Keratinocyte (primary cell): ENCODE data around the gene TNP1. TPM values are rescaled to one million over a fixed set of nuclear protein-coding genes. Genes with fewer than 3 reads are reported as not detected.

ENCODE experiments used
- DNase-seq: peaks from one replicate; pipeline ENCODE4 v3.0.0-alpha.2; 2011; ENCODE audit warnings: low read depth, missing footprints, low spot score
- FAIRE-seq: peaks from 2 replicates; lab custom pipeline; 2011; peaks lifted over from hg19 to GRCh38; lab: Jason Lieb, UNC
- H2AFZ ChIP-seq: 2 replicates; pipeline ENCODE4 v1.6.0; 2012; ENCODE audit warnings: low read length, control low read depth, inconsistent platforms; ENCODE audit not compliant: control insufficient read depth
- H3K27ac ChIP-seq: 2 replicates; pipeline ENCODE4 v1.5.1; 2011; ENCODE audit warnings: low read length; ENCODE audit not compliant: control insufficient read depth, insufficient read depth
- H3K27me3 ChIP-seq: 3 replicates; pipeline ENCODE4 v1.6.0; 2011; ENCODE audit warnings: low read length; ENCODE audit not compliant: control insufficient read depth, insufficient read depth; ENCODE audit errors: extremely low read depth
- H3K36me3 ChIP-seq, 2 experiments: 2 replicates in 1 of 2; 3 replicates in 1 of 2; pipeline ENCODE4 v1.5.1; 2011; ENCODE audit warnings: low read length in 2 of 2, mild to moderate bottlenecking in 1 of 2; ENCODE audit not compliant: control insufficient read depth in 2 of 2, insufficient read depth in 2 of 2; ENCODE audit errors: extremely low read depth in 1 of 2
- H3K4me1 ChIP-seq: 3 replicates; pipeline ENCODE4 v1.5.1; 2011; ENCODE audit warnings: low read length; ENCODE audit not compliant: control insufficient read depth, insufficient read depth; ENCODE audit errors: extremely low read depth
- H3K4me2 ChIP-seq: 3 replicates; pipeline ENCODE4 v1.6.0; 2011; ENCODE audit warnings: low read depth, low read length; ENCODE audit not compliant: control insufficient read depth, insufficient read depth; ENCODE audit errors: extremely low read depth
- H3K4me3 ChIP-seq, 3 experiments: fragments of 200-600 bp in 1 of 3; sonication (generic) in 1 of 3; 2 replicates in 2 of 3; 3 replicates in 1 of 3; pipeline ENCODE4 v1.5.1; 2011 to 2016; ENCODE audit warnings: low read length in 3 of 3, mild to moderate bottlenecking in 3 of 3, control low read depth in 2 of 3, inconsistent platforms in 1 of 3, low read depth in 1 of 3, mixed read lengths in 1 of 3, mixed run types in 1 of 3, moderate library complexity in 1 of 3; ENCODE audit not compliant: control insufficient read depth in 2 of 3, insufficient read depth in 2 of 3; ENCODE audit errors: extremely low read depth in 1 of 3
- H3K79me2 ChIP-seq: 2 replicates; pipeline ENCODE4 v1.6.0; 2012; ENCODE audit warnings: low read length; ENCODE audit not compliant: control insufficient read depth, insufficient read depth
- H3K9ac ChIP-seq: 3 replicates; pipeline ENCODE4 v1.6.0; 2011; ENCODE audit warnings: low read length; ENCODE audit not compliant: control insufficient read depth, insufficient read depth; ENCODE audit errors: extremely low read depth
- H3K9me1 ChIP-seq: 3 replicates; pipeline ENCODE4 v1.6.0; 2011; ENCODE audit warnings: low read length; ENCODE audit not compliant: control insufficient read depth, insufficient read depth; ENCODE audit errors: extremely low read depth
- H3K9me3 ChIP-seq: 2 replicates; pipeline ENCODE4 v1.5.1; 2012; ENCODE audit warnings: low read depth, low read length; ENCODE audit not compliant: control insufficient read depth
- H4K20me1 ChIP-seq: 3 replicates; pipeline ENCODE4 v1.6.0; 2011; ENCODE audit warnings: low read length; ENCODE audit not compliant: control insufficient read depth, insufficient read depth; ENCODE audit errors: extremely low read depth
- CTCF ChIP-seq, 3 experiments: IDR thresholded peaks in 1 of 3; conservative IDR thresholded peaks in 1 of 3; optimal IDR thresholded peaks in 1 of 3; 2 replicates in 2 of 3; 3 replicates in 1 of 3; pipeline versions ENCODE3 to v1.5.1; 2011; ENCODE audit warnings: low read length in 3 of 3, mild to moderate bottlenecking in 3 of 3, moderate library complexity in 2 of 3, control low read depth in 1 of 3, inconsistent platforms in 1 of 3; ENCODE audit not compliant: insufficient read depth in 2 of 3; ENCODE audit errors: extremely low read depth in 1 of 3
- EZH2 ChIP-seq: IDR thresholded peaks from one replicate; pipeline ENCODE4 v1.6.1; 2012; ENCODE audit warnings: inconsistent platforms, mild to moderate bottlenecking, low read length, moderate library complexity
- dilution Hi-C: fragments of 300-500 bp; cut with MboI; formaldehyde crosslinking; loops from one replicate; pipeline ENCODE4 v1.7.0; 2020; ENCODE audit warnings: low sequenced_read_pairs; ENCODE audit not compliant: extremely low pct_ligation_motif_present
- polyA minus RNA-seq, 3 experiments: library from RNA; depleted of rRNA, polyadenylated mRNA; stranded (reverse); fragments of >200 nt; gene quantifications; 1 replicate in 1 of 3; 2 replicates in 1 of 3; 3 replicates in 1 of 3; pipeline ENCODE4 v1.2.3, GENCODE V29; 2011
- polyA plus RNA-seq, 5 experiments: library from polyadenylated mRNA; depleted of rRNA in 3 of 5; stranded (reverse) in 3 of 5; stranded (forward) in 1 of 5; unstranded in 1 of 5; fragments of >200 nt; gene quantifications; 1 replicate in 1 of 5; 2 replicates in 3 of 5; 3 replicates in 1 of 5; pipeline versions ENCODE4 v1.2.1 to v1.2.3, GENCODE V29; 2011 to 2012; ENCODE audit warnings: missing spikeins in 2 of 5, low read depth in 1 of 5, low replicate concordance in 1 of 5

Gene TNP1
- not detected in 3 replicates for polyA plus RNA-seq
- not detected for polyA plus RNA-seq (2011; ENCODE audit: low read depth)
- not detected in 2 replicates for polyA plus RNA-seq (2011; cell fraction: cytosol; rRNA removed)
- not detected in 2 replicates for polyA plus RNA-seq (2011; cell fraction: nucleus; rRNA removed)
- not detected in 2 replicates for polyA plus RNA-seq (2012; ENCODE audit: low replicate concordance)
- not detected in 3 replicates for polyA minus RNA-seq
- not detected for polyA minus RNA-seq (2011; cell fraction: cytosol; rRNA and poly(A)+ RNA removed)
- polyA minus RNA-seq (2011; cell fraction: nucleus; rRNA and poly(A)+ RNA removed) = not detected in 2 replicates

GRCh38 chr2:216859944-216860343 is at the start of gene TNP1:
TNP1 (minus strand) TSS chr2:216860064; CDS start chr2:216860034, 30 bp downstream.
- Histone ChIP-seq H3K9me3 (no peaks in the 10 kb centered on the region), H4K20me1 (no peaks in the 10 kb centered on the region), H3K79me2 (no peaks in the 10 kb centered on the region), H3K9ac (no peak within 1 kb of the TSS), H3K36me3 (no peaks in the 10 kb centered on the region), H3K27me3 (peaks cover 2% of the 10 kb centered on the region), H3K4me3 (no peak within 1 kb of the TSS), H2AFZ (no peak within 1 kb of the TSS), H3K4me2 (no peak within 1 kb of the TSS), H3K9me1 (no peaks in the 10 kb centered on the region), H3K4me1 (no peaks in the 10 kb centered on the region), H3K27ac (no peak within 1 kb of the TSS)
- dilution Hi-C loops = no loop called here
- TF ChIP-seq EZH2 = no peak
- TF ChIP-seq CTCF (optimal IDR thresholded peaks at IDR 0.05 in 1 of 3, IDR thresholded peaks at IDR 0.05 in 1 of 3, conservative IDR thresholded peaks at IDR 0.05 in 1 of 3; ENCODE audit: extremely low read depth in 1 of 3, insufficient read depth in 2 of 3, low read length in 3 of 3) = no peak
- no peak for DNase-seq
- FAIRE-seq = no peak

GRCh38 chr2:216908300-216908699 is 48.4 kb upstream of the TNP1 start:
- TF ChIP-seq CTCF (optimal IDR thresholded peaks at IDR 0.05 in 1 of 3, IDR thresholded peaks at IDR 0.05 in 1 of 3, conservative IDR thresholded peaks at IDR 0.05 in 1 of 3; ENCODE audit: extremely low read depth in 1 of 3, insufficient read depth in 2 of 3, low read length in 3 of 3) = no peak
- no peak for TF ChIP-seq EZH2
- FAIRE-seq = no peak

More at GRCh38 chr2:216908300-216908699, 48.4 kb upstream of the TNP1 start:
- Histone ChIP-seq H3K79me2 (no peaks in the 10 kb centered on the region), H3K4me3 (no peak overlapping the region), H3K27me3 (no peaks in the 10 kb centered on the region), H3K36me3 (no peaks in the 10 kb centered on the region), H3K27ac (no peak overlapping the region), H3K9ac (no peak overlapping the region), H4K20me1 (no peaks in the 10 kb centered on the region), H3K4me1 (no peaks in the 10 kb centered on the region), H2AFZ (no peak overlapping the region), H3K9me3 (no peaks in the 10 kb centered on the region), H3K4me2 (no peak overlapping the region), H3K9me1 (no peaks in the 10 kb centered on the region)
- dilution Hi-C loops = no loop called here
- DNase-seq = no peak
